SK-N-SH (cell line): Measurements from ENCODE around the gene BUB1.
"Not testable (repeated sequence)": the region's sequence is repeated elsewhere in the genome, so short reads cannot be mapped to it uniquely, and the experiment has no call there.

Experiments
- FOXJ3 ChIP-seq: sonication (generic); formaldehyde crosslinking; IDR thresholded peaks from 2 replicates; pipeline ENCODE4 v1.5.1; 2020; ENCODE audit warnings: mild to moderate bottlenecking, missing genetic modification reagents
- JUND ChIP-seq: IDR thresholded peaks from 2 replicates; pipeline ENCODE4 v1.4.0; 2012
- NFIC ChIP-seq: IDR thresholded peaks from 2 replicates; pipeline ENCODE4 v1.4.0; 2012; ENCODE audit warnings: borderline replicate concordance
- RCOR1 ChIP-seq: fragments of 150-350 bp; IDR thresholded peaks from 2 replicates; pipeline ENCODE4 v1.6.1; 2017; ENCODE audit warnings: antibody characterized with exemption, low read length
- RFX5 ChIP-seq: IDR thresholded peaks from 2 replicates; pipeline ENCODE4 v1.6.1; 2012; ENCODE audit warnings: mild to moderate bottlenecking, improper control_type of control experiment, low read length
- RXRA ChIP-seq: IDR thresholded peaks from 2 replicates; pipeline ENCODE4 v1.4.0; 2012; ENCODE audit warnings: low read depth, mild to moderate bottlenecking, borderline replicate concordance
- TAF1 ChIP-seq: IDR thresholded peaks from 2 replicates; pipeline ENCODE4 v1.6.1; 2012; ENCODE audit warnings: low read depth, mild to moderate bottlenecking, low read length, moderate library complexity, borderline replicate concordance
- TCF12 ChIP-seq: IDR thresholded peaks from 2 replicates; pipeline ENCODE4 v1.4.0; 2012
- TEAD4 ChIP-seq: IDR thresholded peaks from 2 replicates; pipeline ENCODE4 v1.4.0; 2012; ENCODE audit warnings: mild to moderate bottlenecking, borderline replicate concordance; ENCODE audit not compliant: insufficient read depth
- TF ChIP-seq, protein P1 (sequence below): fragments of 200-600 bp; sonication (generic); IDR thresholded peaks from 2 replicates; pipeline ENCODE4 v1.6.1; 2017; ENCODE audit warnings: antibody characterized with exemption, mild to moderate bottlenecking, moderate library complexity
- TF ChIP-seq, protein P2 (sequence below): IDR thresholded peaks from 2 replicates; pipeline ENCODE4 v1.4.0; 2012; ENCODE audit warnings: low read depth, borderline replicate concordance
- TF ChIP-seq, protein P3 (sequence below): IDR thresholded peaks from 2 replicates; pipeline ENCODE4; 2012
- TF ChIP-seq, protein P4 (sequence below): IDR thresholded peaks from 2 replicates; pipeline ENCODE4 v1.4.0; 2012; ENCODE audit warnings: low read depth, borderline replicate concordance

DNA sequence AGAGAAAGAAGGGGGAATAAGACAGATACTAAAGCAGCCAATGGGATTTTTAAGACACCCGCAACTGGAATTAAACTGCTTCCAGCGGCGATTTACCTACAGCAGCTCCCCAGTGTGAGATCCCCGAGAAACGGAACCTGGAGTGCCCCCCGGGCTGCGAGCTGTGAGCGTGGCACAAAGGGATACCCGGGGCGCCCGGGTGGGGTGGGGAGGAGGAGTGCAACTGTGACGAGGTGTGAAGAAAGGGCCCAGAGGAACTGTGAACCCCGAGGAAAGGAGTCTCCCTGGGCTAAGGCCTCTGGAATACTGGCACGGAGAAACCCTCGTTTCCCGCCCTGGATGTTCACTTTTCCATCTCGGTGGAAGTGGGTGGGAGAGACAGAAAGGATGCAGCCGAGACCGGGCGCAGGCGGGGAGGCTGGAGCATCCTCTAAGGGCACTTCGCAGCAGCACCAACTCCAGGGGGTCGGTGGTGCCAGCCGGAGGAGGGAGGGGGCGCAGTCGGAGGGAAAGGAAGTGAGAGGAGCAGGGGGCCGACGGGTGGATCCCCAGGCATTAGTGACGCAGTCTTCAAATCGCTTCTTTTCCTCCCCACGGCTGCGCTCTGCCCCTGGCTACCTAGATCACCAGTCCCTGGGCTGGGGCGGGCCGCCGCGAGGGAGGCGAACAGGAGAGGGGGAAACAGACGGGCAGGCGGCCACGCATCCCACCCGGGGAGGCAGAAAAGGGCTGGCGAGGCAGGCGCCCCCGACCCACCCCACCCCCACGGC lies 67.8 kb downstream of the BUB1 start:
- not testable (repeated sequence) for TF ChIP-seq FOXJ3 (CRISPR knock-in tag); RFX5; TAF1; NFIC; TCF12; TEAD4; RCOR1; JUND; RXRA
- TF ChIP-seq, protein P1, sequence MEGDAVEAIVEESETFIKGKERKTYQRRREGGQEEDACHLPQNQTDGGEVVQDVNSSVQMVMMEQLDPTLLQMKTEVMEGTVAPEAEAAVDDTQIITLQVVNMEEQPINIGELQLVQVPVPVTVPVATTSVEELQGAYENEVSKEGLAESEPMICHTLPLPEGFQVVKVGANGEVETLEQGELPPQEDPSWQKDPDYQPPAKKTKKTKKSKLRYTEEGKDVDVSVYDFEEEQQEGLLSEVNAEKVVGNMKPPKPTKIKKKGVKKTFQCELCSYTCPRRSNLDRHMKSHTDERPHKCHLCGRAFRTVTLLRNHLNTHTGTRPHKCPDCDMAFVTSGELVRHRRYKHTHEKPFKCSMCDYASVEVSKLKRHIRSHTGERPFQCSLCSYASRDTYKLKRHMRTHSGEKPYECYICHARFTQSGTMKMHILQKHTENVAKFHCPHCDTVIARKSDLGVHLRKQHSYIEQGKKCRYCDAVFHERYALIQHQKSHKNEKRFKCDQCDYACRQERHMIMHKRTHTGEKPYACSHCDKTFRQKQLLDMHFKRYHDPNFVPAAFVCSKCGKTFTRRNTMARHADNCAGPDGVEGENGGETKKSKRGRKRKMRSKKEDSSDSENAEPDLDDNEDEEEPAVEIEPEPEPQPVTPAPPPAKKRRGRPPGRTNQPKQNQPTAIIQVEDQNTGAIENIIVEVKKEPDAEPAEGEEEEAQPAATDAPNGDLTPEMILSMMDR = not testable (repeated sequence)
- TF ChIP-seq, protein P2, sequence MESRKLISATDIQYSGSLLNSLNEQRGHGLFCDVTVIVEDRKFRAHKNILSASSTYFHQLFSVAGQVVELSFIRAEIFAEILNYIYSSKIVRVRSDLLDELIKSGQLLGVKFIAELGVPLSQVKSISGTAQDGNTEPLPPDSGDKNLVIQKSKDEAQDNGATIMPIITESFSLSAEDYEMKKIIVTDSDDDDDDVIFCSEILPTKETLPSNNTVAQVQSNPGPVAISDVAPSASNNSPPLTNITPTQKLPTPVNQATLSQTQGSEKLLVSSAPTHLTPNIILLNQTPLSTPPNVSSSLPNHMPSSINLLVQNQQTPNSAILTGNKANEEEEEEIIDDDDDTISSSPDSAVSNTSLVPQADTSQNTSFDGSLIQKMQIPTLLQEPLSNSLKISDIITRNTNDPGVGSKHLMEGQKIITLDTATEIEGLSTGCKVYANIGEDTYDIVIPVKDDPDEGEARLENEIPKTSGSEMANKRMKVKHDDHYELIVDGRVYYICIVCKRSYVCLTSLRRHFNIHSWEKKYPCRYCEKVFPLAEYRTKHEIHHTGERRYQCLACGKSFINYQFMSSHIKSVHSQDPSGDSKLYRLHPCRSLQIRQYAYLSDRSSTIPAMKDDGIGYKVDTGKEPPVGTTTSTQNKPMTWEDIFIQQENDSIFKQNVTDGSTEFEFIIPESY = not testable (repeated sequence)
- TF ChIP-seq, protein P3, sequence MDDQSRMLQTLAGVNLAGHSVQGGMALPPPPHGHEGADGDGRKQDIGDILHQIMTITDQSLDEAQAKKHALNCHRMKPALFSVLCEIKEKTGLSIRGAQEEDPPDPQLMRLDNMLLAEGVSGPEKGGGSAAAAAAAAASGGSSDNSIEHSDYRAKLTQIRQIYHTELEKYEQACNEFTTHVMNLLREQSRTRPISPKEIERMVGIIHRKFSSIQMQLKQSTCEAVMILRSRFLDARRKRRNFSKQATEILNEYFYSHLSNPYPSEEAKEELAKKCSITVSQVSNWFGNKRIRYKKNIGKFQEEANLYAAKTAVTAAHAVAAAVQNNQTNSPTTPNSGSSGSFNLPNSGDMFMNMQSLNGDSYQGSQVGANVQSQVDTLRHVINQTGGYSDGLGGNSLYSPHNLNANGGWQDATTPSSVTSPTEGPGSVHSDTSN = not testable (repeated sequence)
- TF ChIP-seq, protein P4, sequence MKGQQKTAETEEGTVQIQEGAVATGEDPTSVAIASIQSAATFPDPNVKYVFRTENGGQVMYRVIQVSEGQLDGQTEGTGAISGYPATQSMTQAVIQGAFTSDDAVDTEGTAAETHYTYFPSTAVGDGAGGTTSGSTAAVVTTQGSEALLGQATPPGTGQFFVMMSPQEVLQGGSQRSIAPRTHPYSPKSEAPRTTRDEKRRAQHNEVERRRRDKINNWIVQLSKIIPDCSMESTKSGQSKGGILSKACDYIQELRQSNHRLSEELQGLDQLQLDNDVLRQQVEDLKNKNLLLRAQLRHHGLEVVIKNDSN = not testable (repeated sequence)
